Gastrocnemius medialis (tissue), 4 donors: ENCODE measurements around the gene BMPER. TPM values are rescaled to one million over a fixed set of nuclear protein-coding genes. Genes with fewer than 3 reads are reported as not detected.

Experiments
- ATAC-seq, 2 donors: fragments of 150-250 bp; one replicate each; pipeline ENCODE4 v1.9.1; 2016
- DNase-seq, 2 donors: peaks; one replicate each; pipeline ENCODE4 v3.0.0-alpha.2; 2019
- H3K27ac ChIP-seq, 4 donors: fragments of 200-600 bp; sonication (generic); 1 replicate in 1 of 4; 2 replicates in 3 of 4; pipeline ENCODE4 v1.5.1; 2016 to 2018; ENCODE audit warnings: mild to moderate bottlenecking in 2 of 4, moderate library complexity in 1 of 4
- H3K27me3 ChIP-seq, 3 donors: fragments of 200-600 bp; sonication (generic) in 2 of 3; 1 replicate in 1 of 3; 2 replicates in 2 of 3; pipeline versions ENCODE4 v1.5.1 to v1.6.0; 2016 to 2019; ENCODE audit warnings: mild to moderate bottlenecking in 1 of 3, moderate library complexity in 1 of 3
- H3K36me3 ChIP-seq, 2 donors: fragments of 200-600 bp; sonication (generic) in 1 of 2; one replicate each; pipeline ENCODE4 v1.5.1; 2017 to 2018
- H3K4me1 ChIP-seq, 2 donors: fragments of 200-600 bp; sonication (generic) in 1 of 2; one replicate each; pipeline ENCODE4 v1.5.1; 2016 to 2017; ENCODE audit warnings: mild to moderate bottlenecking in 2 of 2
- H3K4me3 ChIP-seq, 4 donors: fragments of 200-600 bp; sonication (generic) in 3 of 4; 1 replicate in 1 of 4; 2 replicates in 3 of 4; pipeline ENCODE4 v1.5.1; 2016 to 2019; ENCODE audit warnings: mild to moderate bottlenecking in 2 of 4
- H3K9me3 ChIP-seq, 3 donors: fragments of 200-600 bp; sonication (generic) in 2 of 3; 1 replicate in 1 of 3; 2 replicates in 2 of 3; pipeline ENCODE4 v1.5.1; 2016 to 2019
- CTCF ChIP-seq, 5 experiments: fragments of 450-650 bp in 3 of 5; fragments of 200-600 bp in 2 of 5; sonication (generic) in 2 of 5; IDR thresholded peaks in 4 of 5; conservative IDR thresholded peaks in 1 of 5; 1 replicate in 4 of 5; 2 replicates in 1 of 5; pipeline ENCODE4 v1.5.1; 2016 to 2019; ENCODE audit warnings: antibody characterized with exemption in 5 of 5, mild to moderate bottlenecking in 3 of 5, moderate library complexity in 3 of 5
- POLR2A ChIP-seq, 2 donors: fragments of 450-650 bp; IDR thresholded peaks; one replicate each; pipeline ENCODE4 v1.6.1; 2017; ENCODE audit warnings: antibody characterized with exemption in 2 of 2, mild to moderate bottlenecking in 2 of 2, moderate library complexity in 2 of 2
- in situ Hi-C, 4 donors: fragments of 200-750 bp; cut with MboI; loops; one replicate each; pipeline versions ENCODE4 v1.15.0 to v1.8.0; 2017; ENCODE audit warnings: low sequenced_read_pairs in 4 of 4
- intact Hi-C: fragments of 100-400 bp; cut with DNase I; formaldehyde crosslinking; loops from one replicate; pipeline ENCODE4 v1.15.1; 2023; ENCODE audit warnings: low total_unique reads
- total RNA-seq, 4 donors: library from RNA; depleted of rRNA; stranded (reverse); fragments of >200 nt; gene quantifications; one replicate each; pipeline versions ENCODE4 v1.1.0 to v1.2.3, GENCODE V29; 2016

BMPER gene
- total RNA-seq, 4 donors from 2014 or later, result 1.7 to 11.0 (median 4.5) TPM

- H3K27me3 ChIP-seq, result no peaks in the 10 kb centered on the region
- in situ Hi-C loops (no loop called here), intact Hi-C loops (no loop called here)
- no peak overlapping the region for H3K4me3 ChIP-seq
- ATAC-seq (no peak), DNase-seq (peak in 1 of 2 donors; percentile 28)
- no peak overlapping the region for H3K27ac ChIP-seq
- no peaks in the 10 kb centered on the region for H3K36me3 ChIP-seq
- H3K9me3 ChIP-seq, result no peaks in the 10 kb centered on the region
- no peak for TF ChIP-seq CTCF (IDR thresholded peaks at IDR 0.05 in 4 of 5, conservative IDR thresholded peaks at IDR 0.05 in 1 of 5)
- no peak for TF ChIP-seq POLR2A (IDR thresholded peaks at IDR 0.05)
- no peaks in the 10 kb centered on the region for H3K4me1 ChIP-seq
These were observed 168.3 kb downstream of the BMPER start for GRCh38 chr7:34073676-34074075.

DNA sequence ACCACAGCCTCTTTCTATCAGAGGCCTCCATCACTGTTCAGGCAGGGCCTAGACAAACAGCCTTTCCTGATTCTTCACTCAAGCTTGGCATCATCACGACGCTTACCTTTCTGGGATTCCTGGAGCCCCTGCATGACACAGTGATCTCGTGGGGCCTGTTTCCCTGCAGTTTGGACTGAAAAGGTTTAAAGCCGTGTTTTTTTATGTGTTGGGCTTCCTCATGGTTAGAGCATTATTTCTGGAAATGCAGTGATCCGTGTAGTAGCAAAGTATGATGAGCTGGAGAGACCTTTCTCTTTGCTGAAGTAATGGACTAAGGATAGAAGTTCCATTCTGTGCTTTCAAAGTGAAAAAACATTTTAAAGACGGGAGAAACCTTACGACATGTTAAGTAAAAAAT lies 169.1 kb downstream of the BMPER start:
- H3K27me3 ChIP-seq, result no peaks in the 10 kb centered on the region
- intact Hi-C loops, result no loop called here
- in situ Hi-C loops, result no loop called here
- TF ChIP-seq CTCF (IDR thresholded peaks at IDR 0.05 in 4 of 5, conservative IDR thresholded peaks at IDR 0.05 in 1 of 5) (no peak), POLR2A (IDR thresholded peaks at IDR 0.05) (no peak)
- H3K36me3 ChIP-seq, result no peaks in the 10 kb centered on the region
- no peak overlapping the region for H3K4me3 ChIP-seq
- H3K4me1 ChIP-seq, result no peaks in the 10 kb centered on the region
- H3K9me3 ChIP-seq, result no peaks in the 10 kb centered on the region
- no peak for ATAC-seq
- no peak overlapping the region for H3K27ac ChIP-seq
- no peak for DNase-seq

GRCh38 chr7:34075523-34076370 lies 170.4 kb downstream of the BMPER start:
- Histone ChIP-seq H3K36me3 (no peaks in the 10 kb centered on the region), H3K4me3 (no peak overlapping the region), H3K27ac (no peak overlapping the region), H3K27me3 (no peaks in the 10 kb centered on the region), H3K4me1 (no peaks in the 10 kb centered on the region), H3K9me3 (no peaks in the 10 kb centered on the region)
- peak in 1 of 2 donors; percentile 39 for ATAC-seq
- intact Hi-C loops, result no loop called here
- peak in 1 of 2 donors; percentile 32 for DNase-seq
- no peak for TF ChIP-seq POLR2A (IDR thresholded peaks at IDR 0.05)
- no peak for TF ChIP-seq CTCF (IDR thresholded peaks at IDR 0.05 in 4 of 5, conservative IDR thresholded peaks at IDR 0.05 in 1 of 5)
- in situ Hi-C loops, result no loop called here

GRCh38 chr7:34077168-34077567 lies 171.8 kb downstream of the BMPER start:
- DNase-seq, result no peak
- no peaks in the 10 kb centered on the region for H3K36me3 ChIP-seq
- no peak overlapping the region for H3K27ac ChIP-seq
- no peaks in the 10 kb centered on the region for H3K27me3 ChIP-seq
- H3K4me3 ChIP-seq, result no peak overlapping the region
- intact Hi-C loops, result no loop called here
- no peaks in the 10 kb centered on the region for H3K4me1 ChIP-seq
- no peak for ATAC-seq
- TF ChIP-seq CTCF (IDR thresholded peaks at IDR 0.05 in 4 of 5, conservative IDR thresholded peaks at IDR 0.05 in 1 of 5), result no peak
- no peak for TF ChIP-seq POLR2A (IDR thresholded peaks at IDR 0.05)
- no peaks in the 10 kb centered on the region for H3K9me3 ChIP-seq
- in situ Hi-C loops, result no loop called here
